ENCODE measurements around the gene CHRNB1.

- TF ChIP-seq PATZ1 (tag by site-specific recombination; IDR thresholded peaks at IDR 0.05) (no peak), ZNF548 (tag by site-specific recombination; IDR thresholded peaks at IDR 0.05) (no peak), ZNF660 (tag by site-specific recombination; IDR thresholded peaks at IDR 0.05) (no peak), ZNF76 (tag by site-specific recombination; IDR thresholded peaks at IDR 0.05; ENCODE audit: borderline replicate concordance, low read depth) (no peak), SP2 (tag by site-specific recombination; IDR thresholded peaks at IDR 0.05) (no peak), GLI2 (tag by site-specific recombination; IDR thresholded peaks at IDR 0.05; ENCODE audit: borderline replicate concordance, low read depth) (no peak), ZNF776 (tag by site-specific recombination; IDR thresholded peaks at IDR 0.05; ENCODE audit: borderline replicate concordance) (no peak)
These were observed 2.7 kb upstream of the CHRNB1 start for GRCh38 chr17:7442142-7442541.
